ENCODE data around the gene PSMD8. TPM values are rescaled to one million over a fixed set of nuclear protein-coding genes. Genes with fewer than 3 reads are reported as not detected.
"Not testable (repeated sequence)": the region's sequence is repeated elsewhere in the genome, so short reads cannot be mapped to it uniquely, and the experiment has no call there.

PSMD8 gene
- total RNA-seq, result 100 to 1,000 TPM; 173 to 187 TPM

GRCh38 chr19:38374332-38375097, at the start of gene PSMD8:
Gene PSMD8, plus strand, starts transcription at chr19:38374571. Its CDS starts 31 bp downstream, at chr19:38374602.
- Mint-ChIP-seq H3K4me1 (ENCODE audit: low read depth) (peaks cover 22% of the 10 kb centered on the region), H3K9me3 (ENCODE audit: insufficient read depth) (no peaks in the 10 kb centered on the region), H3K36me3 (ENCODE audit: low read depth) (peaks cover 19% of the 10 kb centered on the region), H3K27me3 (ENCODE audit: low read depth) (peaks cover 5% of the 10 kb centered on the region), H3K27ac (peak within 1 kb of the TSS; percentile 99), H3K4me3 (peak within 1 kb of the TSS; percentile 100)
- ChIA-PET POLR2A (interaction anchor here (0.6 to 2.3 kb wide), 14 partner anchors 10 to 556 kb away, joined by 3 to 19 read pairs (median 6); partner anchors contain the start of genes CATSPERG, ECH1, FAM98C and GGN), CTCF (interaction anchor here (0.7 to 1.7 kb wide), 20 partner anchors 10 to 556 kb away, joined by 3 to 32 read pairs (median 6); partner anchors contain the start of genes CATSPERG, EIF3K, FAM98C and GGN)
- DNase-seq (peak; percentile 99), ATAC-seq (peak; percentile 98)

DNA sequence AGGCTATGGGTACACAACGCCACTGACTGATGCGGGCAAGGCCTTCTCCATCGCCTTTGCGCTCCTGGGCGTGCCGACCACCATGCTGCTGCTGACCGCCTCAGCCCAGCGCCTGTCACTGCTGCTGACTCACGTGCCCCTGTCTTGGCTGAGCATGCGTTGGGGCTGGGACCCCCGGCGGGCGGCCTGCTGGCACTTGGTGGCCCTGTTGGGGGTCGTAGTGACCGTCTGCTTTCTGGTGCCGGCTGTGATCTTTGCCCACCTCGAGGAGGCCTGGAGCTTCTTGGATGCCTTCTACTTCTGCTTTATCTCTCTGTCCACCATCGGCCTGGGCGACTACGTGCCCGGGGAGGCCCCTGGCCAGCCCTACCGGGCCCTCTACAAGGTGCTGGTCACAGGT, 47.8 kb upstream of the PSMD8 start:
- Mint-ChIP-seq H3K4me3 (no peak overlapping the region), H3K36me3 (ENCODE audit: low read depth) (peaks cover 40% of the 10 kb centered on the region), H3K9me3 (ENCODE audit: insufficient read depth) (no peaks in the 10 kb centered on the region), H3K27ac (no peak overlapping the region), H3K27me3 (ENCODE audit: low read depth) (no peaks in the 10 kb centered on the region), H3K4me1 (ENCODE audit: low read depth) (peaks cover 7% of the 10 kb centered on the region)
- POLR2A ChIA-PET, result no interaction called here
- ATAC-seq (no peak), DNase-seq (no peak)
- CTCF ChIA-PET, result interaction anchor here (1.6 kb wide), 1 partner anchor 10 kb away, joined by 3 read pairs; no protein-coding TSS in a partner anchor

- no peak for DNase-seq
- Mint-ChIP-seq H3K4me1 (ENCODE audit: low read depth) (no peaks in the 10 kb centered on the region), H3K4me3 (no peak overlapping the region), H3K36me3 (ENCODE audit: low read depth) (peaks cover 28% of the 10 kb centered on the region), H3K27ac (no peak overlapping the region), H3K27me3 (ENCODE audit: low read depth) (no peaks in the 10 kb centered on the region), H3K9me3 (ENCODE audit: insufficient read depth) (no peaks in the 10 kb centered on the region)
- POLR2A ChIA-PET, result no interaction called here
- ATAC-seq, result no peak
- CTCF ChIA-PET, result no interaction called here
These were observed 44.7 kb upstream of the PSMD8 start for GRCh38 chr19:38329651-38330050.

DNA sequence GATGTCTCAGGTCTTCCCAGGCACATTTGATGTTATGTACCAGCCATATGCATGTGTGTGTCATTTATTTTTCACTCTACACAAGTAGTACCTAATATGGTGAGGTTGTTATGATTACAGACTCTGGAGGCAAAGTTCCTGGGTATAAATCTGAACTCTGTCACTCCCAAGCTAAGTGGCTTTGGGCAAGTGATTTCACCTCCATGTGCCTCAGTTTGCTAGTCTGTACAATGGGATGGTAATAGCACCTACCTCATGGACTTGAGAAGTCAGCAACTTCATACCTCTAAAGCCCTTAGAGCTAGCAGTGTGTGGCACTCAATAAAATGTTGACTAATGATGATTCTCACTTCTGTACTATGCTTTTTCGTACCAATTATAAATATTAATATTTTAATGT, 42.6 kb upstream of the PSMD8 start:
- H3K4me3 Mint-ChIP-seq, result no peak overlapping the region
- H3K27ac Mint-ChIP-seq, result no peak overlapping the region
- H3K4me1 Mint-ChIP-seq (ENCODE audit: low read depth), result peaks cover under 1% of the 10 kb centered on the region
- ATAC-seq (no peak), DNase-seq (no peak)
- H3K9me3 Mint-ChIP-seq (ENCODE audit: insufficient read depth), result no peaks in the 10 kb centered on the region
- ChIA-PET CTCF (interaction anchor here (1.1 to 3.4 kb wide), 4 partner anchors 12 to 97 kb away, joined by 4 to 23 read pairs (median 8); partner anchors contain the start of gene KCNK6), POLR2A (interaction anchor here (0.6 kb wide), 1 partner anchor 64 kb away, joined by 3 read pairs; no protein-coding TSS in a partner anchor)
- no peaks in the 10 kb centered on the region for H3K27me3 Mint-ChIP-seq (ENCODE audit: low read depth)
- peaks cover 25% of the 10 kb centered on the region for H3K36me3 Mint-ChIP-seq (ENCODE audit: low read depth)

- Mint-ChIP-seq H3K27ac (no peak overlapping the region), H3K36me3 (ENCODE audit: low read depth) (peaks cover 19% of the 10 kb centered on the region), H3K4me3 (no peak overlapping the region), H3K4me1 (ENCODE audit: low read depth) (peaks cover 8% of the 10 kb centered on the region), H3K27me3 (ENCODE audit: low read depth) (no peaks in the 10 kb centered on the region), H3K9me3 (ENCODE audit: insufficient read depth) (no peaks in the 10 kb centered on the region)
- ATAC-seq, result no peak
- ChIA-PET POLR2A (no interaction called here), CTCF (interaction anchor here (0.9 to 3.4 kb wide), 5 partner anchors 11 to 98 kb away, joined by 3 to 23 read pairs (median 3); no protein-coding TSS in a partner anchor)
- DNase-seq, result no peak
These were observed 41.1 kb upstream of the PSMD8 start for GRCh38 chr19:38333245-38333644.

DNA sequence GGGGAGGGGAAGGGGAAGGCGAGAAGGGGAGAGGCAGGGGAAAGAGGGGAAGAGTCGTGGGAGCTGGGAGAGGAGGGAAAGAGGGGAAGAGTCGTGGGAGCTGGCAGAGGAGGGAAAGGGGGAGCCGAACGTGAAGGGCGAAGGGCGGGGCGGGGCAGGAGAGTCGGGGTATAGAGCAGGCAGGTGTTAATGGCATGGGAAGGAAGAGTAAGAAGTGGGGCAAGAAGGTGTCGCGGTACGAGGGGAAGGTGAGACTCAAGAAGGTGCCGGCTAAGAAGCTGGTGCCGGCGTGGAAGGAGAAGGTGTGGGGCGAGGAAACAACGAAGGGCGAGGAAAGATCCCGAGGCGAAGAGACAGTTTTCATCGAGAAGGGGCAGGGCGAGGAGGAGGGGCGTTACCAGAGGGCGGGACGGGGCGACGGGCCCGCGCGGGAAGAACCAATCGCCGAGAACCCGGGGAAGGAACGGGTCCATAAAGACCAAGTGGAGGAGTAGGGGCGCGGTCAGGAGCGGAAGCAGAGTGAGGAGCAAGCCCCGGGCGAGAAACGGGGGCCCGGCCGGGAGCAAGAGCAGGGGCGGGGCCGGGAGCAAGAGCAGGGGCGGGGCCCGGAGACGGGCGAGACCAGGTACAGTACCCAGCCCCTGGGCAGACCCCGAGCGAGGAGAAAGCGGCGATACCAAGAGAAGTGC, 38.3 kb upstream of the PSMD8 start:
- ATAC-seq, result peak; percentile 83
- DNase-seq, result peak; percentile 96
- ChIA-PET CTCF (interaction anchor here (0.6 to 3.0 kb wide), 23 partner anchors 10 to 434 kb away, joined by 3 to 27 read pairs (median 4); partner anchors contain the start of genes C19orf33, FAM98C, GGN and KCNK6), POLR2A (interaction anchor here (0.7 to 1.0 kb wide), 6 partner anchors 12 to 48 kb away, joined by 3 to 19 read pairs (median 3); partner anchors contain the start of gene PSMD8)
- peaks cover 12% of the 10 kb centered on the region for H3K36me3 Mint-ChIP-seq (ENCODE audit: low read depth)
- no peaks in the 10 kb centered on the region for H3K9me3 Mint-ChIP-seq (ENCODE audit: insufficient read depth)
- peak overlapping the region; percentile 98 for H3K27ac Mint-ChIP-seq
- no peaks in the 10 kb centered on the region for H3K27me3 Mint-ChIP-seq (ENCODE audit: low read depth)
- H3K4me1 Mint-ChIP-seq (ENCODE audit: low read depth), result peaks cover 11% of the 10 kb centered on the region
- peak overlapping the region; percentile 87 for H3K4me3 Mint-ChIP-seq

GRCh38 chr19:38336638-38337359, 37.6 kb upstream of the PSMD8 start:
- DNase-seq (peak; percentile 98), ATAC-seq (peak; percentile 74)
- H3K4me1 Mint-ChIP-seq (ENCODE audit: low read depth), result peaks cover 11% of the 10 kb centered on the region
- H3K36me3 Mint-ChIP-seq (ENCODE audit: low read depth), result peaks cover 12% of the 10 kb centered on the region
- POLR2A ChIA-PET, result interaction anchor here (0.9 to 1.0 kb wide), 2 partner anchors 38 to 39 kb away, joined by 3 to 19 read pairs; partner anchors contain the start of gene PSMD8
- no peaks in the 10 kb centered on the region for H3K9me3 Mint-ChIP-seq (ENCODE audit: insufficient read depth)
- H3K4me3 Mint-ChIP-seq, result peak overlapping the region; percentile 87
- CTCF ChIA-PET, result interaction anchor here (0.7 to 3.0 kb wide), 11 partner anchors 11 to 434 kb away, joined by 3 to 27 read pairs (median 8); partner anchors contain the start of genes PSMD8 and SPINT2
- H3K27ac Mint-ChIP-seq, result peak overlapping the region; percentile 98
- no peaks in the 10 kb centered on the region for H3K27me3 Mint-ChIP-seq (ENCODE audit: low read depth)

- DNase-seq (no peak), ATAC-seq (no peak)
- Mint-ChIP-seq H3K4me1 (ENCODE audit: low read depth) (peaks cover 11% of the 10 kb centered on the region), H3K27ac (peak overlapping the region; percentile 98), H3K36me3 (ENCODE audit: low read depth) (peaks cover 12% of the 10 kb centered on the region), H3K27me3 (ENCODE audit: low read depth) (no peaks in the 10 kb centered on the region), H3K4me3 (peak overlapping the region; percentile 87), H3K9me3 (ENCODE audit: insufficient read depth) (no peaks in the 10 kb centered on the region)
- ChIA-PET CTCF (interaction anchor here (1.1 to 3.0 kb wide), 2 partner anchors 105 to 195 kb away, joined by 3 to 24 read pairs; no protein-coding TSS in a partner anchor), POLR2A (no interaction called here)
These were observed 37.1 kb upstream of the PSMD8 start for GRCh38 chr19:38337360-38337653.

GRCh38 chr19:38339011-38339410, 35.4 kb upstream of the PSMD8 start:
- CTCF ChIA-PET, result interaction anchor here (1.4 kb wide), 1 partner anchor 105 kb away, joined by 3 read pairs; no protein-coding TSS in a partner anchor
- H3K27me3 Mint-ChIP-seq (ENCODE audit: low read depth); H3K9me3 Mint-ChIP-seq (ENCODE audit: insufficient read depth); DNase-seq; ATAC-seq; H3K27ac Mint-ChIP-seq; H3K4me3 Mint-ChIP-seq: not testable (repeated sequence)
- peaks cover 14% of the 10 kb centered on the region for H3K36me3 Mint-ChIP-seq (ENCODE audit: low read depth)
- peaks cover 11% of the 10 kb centered on the region for H3K4me1 Mint-ChIP-seq (ENCODE audit: low read depth)
- POLR2A ChIA-PET, result interaction anchor here (1.5 kb wide), 1 partner anchor 36 kb away, joined by 7 read pairs; the partner anchor contains the start of gene PSMD8

GRCh38 chr19:38340927-38341326, 33.4 kb upstream of the PSMD8 start:
- Mint-ChIP-seq H3K4me3 (no peak overlapping the region), H3K27me3 (ENCODE audit: low read depth) (no peaks in the 10 kb centered on the region), H3K27ac (no peak overlapping the region), H3K36me3 (ENCODE audit: low read depth) (peaks cover 14% of the 10 kb centered on the region), H3K9me3 (ENCODE audit: insufficient read depth) (no peaks in the 10 kb centered on the region), H3K4me1 (ENCODE audit: low read depth) (peaks cover 11% of the 10 kb centered on the region)
- ChIA-PET POLR2A (no interaction called here), CTCF (no interaction called here)
- DNase-seq (no peak), ATAC-seq (no peak)

- ATAC-seq (no peak), DNase-seq (no peak)
- ChIA-PET CTCF (no interaction called here), POLR2A (no interaction called here)
- Mint-ChIP-seq H3K4me1 (ENCODE audit: low read depth) (no peaks in the 10 kb centered on the region), H3K27ac (no peak overlapping the region), H3K4me3 (no peak overlapping the region), H3K9me3 (ENCODE audit: insufficient read depth) (no peaks in the 10 kb centered on the region), H3K36me3 (ENCODE audit: low read depth) (peaks cover 3% of the 10 kb centered on the region), H3K27me3 (ENCODE audit: low read depth) (no peaks in the 10 kb centered on the region)
These were observed 27.5 kb upstream of the PSMD8 start for GRCh38 chr19:38346837-38347236.
